ENCODE data around the gene ROBO1.

GRCh38 chr3:78967061-78967460 lies 800.7 kb downstream of the ROBO1 start:
- TF ChIP-seq CTCF (IDR thresholded peaks at IDR 0.05) = no peak
- TF ChIP-seq POLR2A (IDR thresholded peaks at IDR 0.05) = no peak

Data from thyroid gland (tissue), 4 donors.